IPS-18c (cell line): ENCODE measurements around the gene FRMD3.
"Not testable (repeated sequence)": the region's sequence is repeated elsewhere in the genome, so short reads cannot be mapped to it uniquely, and the experiment has no call there.

Experiments
- H3K4me3 ChIP-seq: 2 replicates; pipeline ENCODE4 v1.7.0; 2013; ENCODE audit warnings: low read depth, mild to moderate bottlenecking, low read length, moderate library complexity; ENCODE audit not compliant: insufficient read depth
- H3K9me3 ChIP-seq: one replicate; pipeline ENCODE4 v1.6.1; 2013; ENCODE audit warnings: mild to moderate bottlenecking, low read length, moderate library complexity; ENCODE audit not compliant: control insufficient read depth, insufficient read depth

The FRMD3 gene

GRCh38 chr9:83536332-83536731 lies 1.9 kb downstream of the FRMD3 start:
- Histone ChIP-seq H3K4me3 (no peak overlapping the region), H3K9me3 (no peaks in the 10 kb centered on the region)

- Histone ChIP-seq H3K4me3 (no peak overlapping the region), H3K9me3 (no peaks in the 10 kb centered on the region)
These were observed 2.5 kb downstream of the FRMD3 start for GRCh38 chr9:83535736-83536135.

- Histone ChIP-seq H3K4me3 (no peak overlapping the region), H3K9me3 (no peaks in the 10 kb centered on the region)
These were observed 4.9 kb downstream of the FRMD3 start for GRCh38 chr9:83533296-83533695.

GRCh38 chr9:83526901-83527300 lies 11.3 kb downstream of the FRMD3 start:
- Histone ChIP-seq H3K9me3 (no peaks in the 10 kb centered on the region), H3K4me3 (no peak overlapping the region)

- H3K9me3 ChIP-seq, result no peaks in the 10 kb centered on the region
These were observed 12.0 kb downstream of the FRMD3 start for GRCh38 chr9:83526211-83526610.

GRCh38 chr9:83523684-83524083 lies 14.5 kb downstream of the FRMD3 start:
- H3K4me3 ChIP-seq, result no peak overlapping the region
- H3K9me3 ChIP-seq, result no peaks in the 10 kb centered on the region

More at GRCh38 chr9:83526211-83526610, 12.0 kb downstream of the FRMD3 start:
- no peak overlapping the region for H3K4me3 ChIP-seq

GRCh38 chr9:83521411-83521810 lies 16.8 kb downstream of the FRMD3 start:
- Histone ChIP-seq H3K9me3 (no peaks in the 10 kb centered on the region), H3K4me3 (no peak overlapping the region)

GRCh38 chr9:83521011-83521410 lies 17.2 kb downstream of the FRMD3 start:
- H3K9me3 ChIP-seq, result no peaks in the 10 kb centered on the region
- H3K4me3 ChIP-seq, result no peak overlapping the region

- Histone ChIP-seq H3K9me3 (no peaks in the 10 kb centered on the region), H3K4me3 (no peak overlapping the region)
These were observed 17.9 kb downstream of the FRMD3 start for GRCh38 chr9:83520292-83520691.

GRCh38 chr9:83517980-83518379 lies 20.2 kb downstream of the FRMD3 start:
- not testable (repeated sequence) for H3K9me3 ChIP-seq

GRCh38 chr9:83514767-83515166 lies 23.4 kb downstream of the FRMD3 start:
- no peak overlapping the region for H3K4me3 ChIP-seq
- no peaks in the 10 kb centered on the region for H3K9me3 ChIP-seq

More at GRCh38 chr9:83517980-83518379, 20.2 kb downstream of the FRMD3 start:
- H3K4me3 ChIP-seq, result not testable (repeated sequence)

GRCh38 chr9:83512621-83513020 lies 25.6 kb downstream of the FRMD3 start:
- H3K4me3 ChIP-seq, result no peak overlapping the region
- H3K9me3 ChIP-seq, result no peaks in the 10 kb centered on the region

- Histone ChIP-seq H3K9me3 (no peaks in the 10 kb centered on the region), H3K4me3 (no peak overlapping the region)
These were observed 27.1 kb downstream of the FRMD3 start for GRCh38 chr9:83511051-83511450.

- Histone ChIP-seq H3K4me3 (no peak overlapping the region), H3K9me3 (no peaks in the 10 kb centered on the region)
These were observed 28.8 kb downstream of the FRMD3 start for GRCh38 chr9:83509402-83509801.

- H3K9me3 ChIP-seq, result no peaks in the 10 kb centered on the region
- no peak overlapping the region for H3K4me3 ChIP-seq
These were observed 30.1 kb downstream of the FRMD3 start for GRCh38 chr9:83508067-83508466.

- Histone ChIP-seq H3K4me3 (no peak overlapping the region), H3K9me3 (no peaks in the 10 kb centered on the region)
These were observed 32.9 kb downstream of the FRMD3 start for GRCh38 chr9:83505282-83505681.

- H3K9me3 ChIP-seq, result no peaks in the 10 kb centered on the region
These were observed 34.3 kb downstream of the FRMD3 start for GRCh38 chr9:83503866-83504265.

GRCh38 chr9:83501565-83501964 lies 36.6 kb downstream of the FRMD3 start:
- H3K9me3 ChIP-seq, result no peaks in the 10 kb centered on the region
- no peak overlapping the region for H3K4me3 ChIP-seq

More at GRCh38 chr9:83503866-83504265, 34.3 kb downstream of the FRMD3 start:
- no peak overlapping the region for H3K4me3 ChIP-seq

- Histone ChIP-seq H3K9me3 (no peaks in the 10 kb centered on the region), H3K4me3 (no peak overlapping the region)
These were observed 40.8 kb downstream of the FRMD3 start for GRCh38 chr9:83497441-83497840.
